ENCODE data around the gene SMURF2. TPM values are rescaled to one million over a fixed set of nuclear protein-coding genes. Genes with fewer than 3 reads are reported as not detected.
A peak's percentile ranks its signal among the peaks of the same experiment; 100 is the strongest.

Gene SMURF2
- polyA plus RNA-seq, 2 of the 4 experiments (the other 2 are of a cell fraction), result 16.7 to 26.3 TPM

DNA sequence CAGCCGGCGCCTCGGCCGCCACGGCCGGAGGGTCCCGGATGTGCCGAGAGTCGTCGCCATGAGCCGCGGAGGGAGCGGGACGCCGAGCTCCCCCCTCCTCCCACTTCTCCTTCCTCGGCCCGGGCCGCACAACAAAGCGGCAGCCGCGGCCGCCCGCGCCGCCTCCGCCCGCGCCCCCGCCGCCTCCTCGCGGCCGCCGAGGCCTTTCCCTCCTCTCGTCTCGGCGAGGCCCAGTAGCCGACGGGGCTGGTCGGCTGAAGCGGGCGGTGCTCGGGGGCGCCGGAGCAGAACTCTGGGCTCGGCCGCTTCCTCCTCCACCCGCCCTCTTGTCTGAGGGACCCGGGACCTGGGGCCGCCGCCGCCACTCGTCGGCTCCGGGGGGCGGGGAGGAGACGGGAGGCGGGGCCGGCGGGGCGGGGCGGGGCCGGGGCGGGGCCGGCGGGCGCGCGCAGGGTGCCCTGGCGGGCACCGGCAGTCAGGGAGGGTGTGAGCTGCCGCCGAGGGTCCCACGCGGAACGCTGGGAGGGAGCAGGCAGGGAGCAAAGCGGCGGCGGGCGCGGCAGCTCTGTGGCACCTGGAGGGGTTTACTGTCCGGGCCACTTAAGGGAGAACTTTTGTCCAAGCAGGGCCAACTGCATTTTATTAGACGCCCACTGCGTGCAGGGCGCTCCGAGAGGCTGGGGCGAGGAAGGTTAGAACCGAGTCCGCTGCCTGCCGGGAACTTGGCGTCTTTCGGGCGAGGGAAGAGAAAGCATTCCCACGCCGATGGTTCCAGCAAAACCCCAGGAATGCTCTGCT, at the start of gene SMURF2 (continued):
- no peak for TF ChIP-seq ZNF302 (CRISPR knock-in tag; IDR thresholded peaks at IDR 0.05)
- TF ChIP-seq, protein P1, sequence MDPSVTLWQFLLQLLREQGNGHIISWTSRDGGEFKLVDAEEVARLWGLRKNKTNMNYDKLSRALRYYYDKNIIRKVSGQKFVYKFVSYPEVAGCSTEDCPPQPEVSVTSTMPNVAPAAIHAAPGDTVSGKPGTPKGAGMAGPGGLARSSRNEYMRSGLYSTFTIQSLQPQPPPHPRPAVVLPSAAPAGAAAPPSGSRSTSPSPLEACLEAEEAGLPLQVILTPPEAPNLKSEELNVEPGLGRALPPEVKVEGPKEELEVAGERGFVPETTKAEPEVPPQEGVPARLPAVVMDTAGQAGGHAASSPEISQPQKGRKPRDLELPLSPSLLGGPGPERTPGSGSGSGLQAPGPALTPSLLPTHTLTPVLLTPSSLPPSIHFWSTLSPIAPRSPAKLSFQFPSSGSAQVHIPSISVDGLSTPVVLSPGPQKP (IDR thresholded peaks at IDR 0.05; ENCODE audit: low read depth, low read length), result no peak
- no peak for TF ChIP-seq CEBPB (IDR thresholded peaks at IDR 0.05)
- no peak for TF ChIP-seq CBX8 (IDR thresholded peaks at IDR 0.05)
- TF ChIP-seq HOXB5 (CRISPR knock-in tag; IDR thresholded peaks at IDR 0.05), result 0 out of 2 replicates have a peak, but pooled peaks have one; percentile 34
- TF ChIP-seq RAD21 (conservative IDR thresholded peaks at IDR 0.05 in 1 of 2, IDR thresholded peaks at IDR 0.05 in 1 of 2), result peak; percentile 14 to 27; a peak in 2 of 5 replicates
- TF ChIP-seq, protein P2, sequence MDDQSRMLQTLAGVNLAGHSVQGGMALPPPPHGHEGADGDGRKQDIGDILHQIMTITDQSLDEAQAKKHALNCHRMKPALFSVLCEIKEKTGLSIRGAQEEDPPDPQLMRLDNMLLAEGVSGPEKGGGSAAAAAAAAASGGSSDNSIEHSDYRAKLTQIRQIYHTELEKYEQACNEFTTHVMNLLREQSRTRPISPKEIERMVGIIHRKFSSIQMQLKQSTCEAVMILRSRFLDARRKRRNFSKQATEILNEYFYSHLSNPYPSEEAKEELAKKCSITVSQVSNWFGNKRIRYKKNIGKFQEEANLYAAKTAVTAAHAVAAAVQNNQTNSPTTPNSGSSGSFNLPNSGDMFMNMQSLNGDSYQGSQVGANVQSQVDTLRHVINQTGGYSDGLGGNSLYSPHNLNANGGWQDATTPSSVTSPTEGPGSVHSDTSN (IDR thresholded peaks at IDR 0.05), result no peak
- no peak for TF ChIP-seq BHLHE40 (IDR thresholded peaks at IDR 0.05; ENCODE audit: low read depth, low read length)
- no peak for TF ChIP-seq HDAC2 (IDR thresholded peaks at IDR 0.05)
- TF ChIP-seq, protein P3, sequence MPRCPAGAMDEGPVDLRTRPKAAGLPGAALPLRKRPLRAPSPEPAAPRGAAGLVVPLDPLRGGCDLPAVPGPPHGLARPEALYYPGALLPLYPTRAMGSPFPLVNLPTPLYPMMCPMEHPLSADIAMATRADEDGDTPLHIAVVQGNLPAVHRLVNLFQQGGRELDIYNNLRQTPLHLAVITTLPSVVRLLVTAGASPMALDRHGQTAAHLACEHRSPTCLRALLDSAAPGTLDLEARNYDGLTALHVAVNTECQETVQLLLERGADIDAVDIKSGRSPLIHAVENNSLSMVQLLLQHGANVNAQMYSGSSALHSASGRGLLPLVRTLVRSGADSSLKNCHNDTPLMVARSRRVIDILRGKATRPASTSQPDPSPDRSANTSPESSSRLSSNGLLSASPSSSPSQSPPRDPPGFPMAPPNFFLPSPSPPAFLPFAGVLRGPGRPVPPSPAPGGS (IDR thresholded peaks at IDR 0.05), result peak; percentile 97
- TF ChIP-seq POLR2AphosphoS2 (conservative IDR thresholded peaks at IDR 0.05; ENCODE audit: low read length), result no peak
- TF ChIP-seq ESRRA (IDR thresholded peaks at IDR 0.05; ENCODE audit: borderline replicate concordance, low read length), result no peak
- TF ChIP-seq KDM1A (IDR thresholded peaks at IDR 0.05; ENCODE audit: low read depth), result no peak
- TF ChIP-seq NFE2L2 (conservative IDR thresholded peaks at IDR 0.05; ENCODE audit: low read length), result no peak
- peak; percentile 92 to 99 for TF ChIP-seq JUN (IDR thresholded peaks at IDR 0.05)
- TF ChIP-seq RFX5 (IDR thresholded peaks at IDR 0.05), result 0 out of 2 replicates have a peak, but pooled peaks have one; percentile 27
- peak; percentile 9; the same call in 1 of the 3 replicates for TF ChIP-seq SMC3 (IDR thresholded peaks at IDR 0.05)
- peak; percentile 87 for TF ChIP-seq POLR2A (IDR thresholded peaks at IDR 0.05; ENCODE audit: low read length)
- TF ChIP-seq PHF8 (IDR thresholded peaks at IDR 0.05; ENCODE audit: borderline replicate concordance, low read depth), result peak; percentile 67; the same call in 1 of the 2 replicates
- TF ChIP-seq, protein P4, sequence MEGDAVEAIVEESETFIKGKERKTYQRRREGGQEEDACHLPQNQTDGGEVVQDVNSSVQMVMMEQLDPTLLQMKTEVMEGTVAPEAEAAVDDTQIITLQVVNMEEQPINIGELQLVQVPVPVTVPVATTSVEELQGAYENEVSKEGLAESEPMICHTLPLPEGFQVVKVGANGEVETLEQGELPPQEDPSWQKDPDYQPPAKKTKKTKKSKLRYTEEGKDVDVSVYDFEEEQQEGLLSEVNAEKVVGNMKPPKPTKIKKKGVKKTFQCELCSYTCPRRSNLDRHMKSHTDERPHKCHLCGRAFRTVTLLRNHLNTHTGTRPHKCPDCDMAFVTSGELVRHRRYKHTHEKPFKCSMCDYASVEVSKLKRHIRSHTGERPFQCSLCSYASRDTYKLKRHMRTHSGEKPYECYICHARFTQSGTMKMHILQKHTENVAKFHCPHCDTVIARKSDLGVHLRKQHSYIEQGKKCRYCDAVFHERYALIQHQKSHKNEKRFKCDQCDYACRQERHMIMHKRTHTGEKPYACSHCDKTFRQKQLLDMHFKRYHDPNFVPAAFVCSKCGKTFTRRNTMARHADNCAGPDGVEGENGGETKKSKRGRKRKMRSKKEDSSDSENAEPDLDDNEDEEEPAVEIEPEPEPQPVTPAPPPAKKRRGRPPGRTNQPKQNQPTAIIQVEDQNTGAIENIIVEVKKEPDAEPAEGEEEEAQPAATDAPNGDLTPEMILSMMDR (IDR thresholded peaks at IDR 0.05), result no peak
- TF ChIP-seq ZC3H11A (IDR thresholded peaks at IDR 0.05), result no peak
- no peak for TF ChIP-seq CBX2 (IDR thresholded peaks at IDR 0.05; ENCODE audit: borderline replicate concordance, low read depth)
- TF ChIP-seq TFCP2L1 (CRISPR knock-in tag; IDR thresholded peaks at IDR 0.05), result 0 out of 2 replicates have a peak, but pooled peaks have one; percentile 14
- TF ChIP-seq FOSL2 (IDR thresholded peaks at IDR 0.05), result no peak
- TF ChIP-seq FOSL2 (CRISPR knock-in tag; IDR thresholded peaks at IDR 0.05), result no peak; the same call in none of the 2 replicates
- no peak for TF ChIP-seq SREBF2 (IDR thresholded peaks at IDR 0.05)
